NT2/D1 (cell line): ENCODE results near the gene TXNRD1.

Source experiments
- SUZ12 ChIP-seq: IDR thresholded peaks from 2 replicates; pipeline ENCODE4 v1.6.1; 2011; ENCODE audit not compliant: insufficient read length, insufficient read depth; ENCODE audit errors: extremely low read depth
- ZNF274 ChIP-seq: IDR thresholded peaks from 2 replicates; pipeline ENCODE4 v1.6.1; 2011; ENCODE audit warnings: mild to moderate bottlenecking, low read depth, low read length

GRCh38 chr12:104248444-104248843 is 32.9 kb downstream of the TXNRD1 start:
- TF ChIP-seq ZNF274 (no peak), SUZ12 (no peak)
